D721Med (cell line): ENCODE measurements around the gene DGAT2.

Experiments
- DNase-seq: peaks from one replicate; pipeline ENCODE4 v3.0.0; 2011; ENCODE audit warnings: low spot score; ENCODE audit not compliant: insufficient read length
- FAIRE-seq: peaks from 2 replicates; lab custom pipeline; 2011; peaks lifted over from hg19 to GRCh38; lab: Jason Lieb, UNC
- CTCF ChIP-seq: IDR thresholded peaks from 2 replicates; pipeline ENCODE4 v1.5.1; 2012; ENCODE audit warnings: mild to moderate bottlenecking, control low read depth; ENCODE audit not compliant: insufficient read depth; ENCODE audit errors: missing control alignments

DGAT2 gene

GRCh38 chr11:75779960-75780359 lies 11.4 kb downstream of the DGAT2 start:
- no peak for DNase-seq
- FAIRE-seq, result no peak
- TF ChIP-seq CTCF, result no peak

- TF ChIP-seq CTCF, result no peak
- no peak for FAIRE-seq
- no peak for DNase-seq
Observed at GRCh38 chr11:75780888-75781287, 12.3 kb downstream of the DGAT2 start.

- FAIRE-seq (no peak), DNase-seq (no peak)
- TF ChIP-seq CTCF, result no peak
Observed at GRCh38 chr11:75781296-75781695, 12.7 kb downstream of the DGAT2 start.

GRCh38 chr11:75781831-75782230 lies 13.3 kb downstream of the DGAT2 start:
- FAIRE-seq, result no peak
- no peak for DNase-seq
- no peak for TF ChIP-seq CTCF

- no peak for FAIRE-seq
- DNase-seq, result no peak
- TF ChIP-seq CTCF, result no peak
Observed at GRCh38 chr11:75782540-75783263, 14.1 kb downstream of the DGAT2 start.

GRCh38 chr11:75783416-75784084 lies 15.0 kb downstream of the DGAT2 start:
- TF ChIP-seq CTCF, result no peak
- DNase-seq (no peak), FAIRE-seq (no peak)

- DNase-seq (no peak), FAIRE-seq (no peak)
- TF ChIP-seq CTCF, result no peak
Observed at GRCh38 chr11:75784085-75784478, 15.5 kb downstream of the DGAT2 start.
